Stimulated activated naive CD8-positive, alpha-beta T cell treated with anti-CD3 and anti-CD28 coated beads, Interleukin-15, Interleukin-2, amounts not matched to agents 100 ng/mL and 50 ng/mL, for 24 hours (primary cell): ENCODE results near the gene ABCG4.
"Not testable (repeated sequence)": the region's sequence is repeated elsewhere in the genome, so short reads cannot be mapped to it uniquely, and the experiment has no call there.

ENCODE experiments used
- H3K27ac Mint-ChIP-seq: one replicate; pipeline ENCODE4 v1.8.0; 2021; ENCODE audit warnings: mild to moderate bottlenecking, mixed read lengths
- H3K27me3 Mint-ChIP-seq: one replicate; pipeline ENCODE4 v1.8.0; 2021; ENCODE audit warnings: mixed read lengths
- H3K36me3 Mint-ChIP-seq: one replicate; pipeline ENCODE4 v1.8.0; 2021; ENCODE audit warnings: low read depth, mixed read lengths
- H3K4me1 Mint-ChIP-seq: one replicate; pipeline ENCODE4 v1.8.0; 2021; ENCODE audit warnings: low read depth, mixed read lengths
- H3K4me3 Mint-ChIP-seq: one replicate; pipeline ENCODE4 v1.8.0; 2021; ENCODE audit warnings: mild to moderate bottlenecking, mixed read lengths
- H3K9me3 Mint-ChIP-seq: one replicate; pipeline ENCODE4 v1.8.0; 2021; ENCODE audit warnings: mixed read lengths

ABCG4 gene

GRCh38 chr11:119149018-119149785 lies at the start of gene ABCG4:
Gene ABCG4 (plus strand): TSS chr11:119149052. CDS start chr11:119149966, 914 bp downstream.
- no peak within 1 kb of the TSS for H3K27ac Mint-ChIP-seq
- H3K9me3 Mint-ChIP-seq: no peaks in the 10 kb centered on the region
- H3K27me3 Mint-ChIP-seq: peaks cover 45% of the 10 kb centered on the region
- no peaks in the 10 kb centered on the region for H3K36me3 Mint-ChIP-seq
- H3K4me3 Mint-ChIP-seq: peak within 1 kb of the TSS; percentile 68
- H3K4me1 Mint-ChIP-seq: peaks cover 13% of the 10 kb centered on the region

GRCh38 chr11:119099711-119100110 lies 49.1 kb upstream of the ABCG4 start:
- H3K27me3 Mint-ChIP-seq: no peaks in the 10 kb centered on the region
- H3K9me3 Mint-ChIP-seq: no peaks in the 10 kb centered on the region
- H3K36me3 Mint-ChIP-seq: peaks cover 45% of the 10 kb centered on the region
- H3K4me3 Mint-ChIP-seq: peak overlapping the region; percentile 88
- peak overlapping the region; percentile 46 for H3K27ac Mint-ChIP-seq
- peaks cover 48% of the 10 kb centered on the region for H3K4me1 Mint-ChIP-seq

GRCh38 chr11:119100246-119100970 lies 48.4 kb upstream of the ABCG4 start:
- Mint-ChIP-seq H3K9me3 (no peaks in the 10 kb centered on the region), H3K36me3 (peaks cover 40% of the 10 kb centered on the region), H3K4me1 (peaks cover 46% of the 10 kb centered on the region), H3K4me3 (peak overlapping the region; percentile 88), H3K27ac (peak overlapping the region; percentile 96), H3K27me3 (no peaks in the 10 kb centered on the region)

GRCh38 chr11:119100994-119101758 lies 47.7 kb upstream of the ABCG4 start:
- Mint-ChIP-seq H3K36me3 (peaks cover 39% of the 10 kb centered on the region), H3K27me3 (no peaks in the 10 kb centered on the region), H3K27ac (peak overlapping the region; percentile 96), H3K4me1 (peaks cover 42% of the 10 kb centered on the region), H3K9me3 (no peaks in the 10 kb centered on the region), H3K4me3 (peak overlapping the region; percentile 88)

DNA sequence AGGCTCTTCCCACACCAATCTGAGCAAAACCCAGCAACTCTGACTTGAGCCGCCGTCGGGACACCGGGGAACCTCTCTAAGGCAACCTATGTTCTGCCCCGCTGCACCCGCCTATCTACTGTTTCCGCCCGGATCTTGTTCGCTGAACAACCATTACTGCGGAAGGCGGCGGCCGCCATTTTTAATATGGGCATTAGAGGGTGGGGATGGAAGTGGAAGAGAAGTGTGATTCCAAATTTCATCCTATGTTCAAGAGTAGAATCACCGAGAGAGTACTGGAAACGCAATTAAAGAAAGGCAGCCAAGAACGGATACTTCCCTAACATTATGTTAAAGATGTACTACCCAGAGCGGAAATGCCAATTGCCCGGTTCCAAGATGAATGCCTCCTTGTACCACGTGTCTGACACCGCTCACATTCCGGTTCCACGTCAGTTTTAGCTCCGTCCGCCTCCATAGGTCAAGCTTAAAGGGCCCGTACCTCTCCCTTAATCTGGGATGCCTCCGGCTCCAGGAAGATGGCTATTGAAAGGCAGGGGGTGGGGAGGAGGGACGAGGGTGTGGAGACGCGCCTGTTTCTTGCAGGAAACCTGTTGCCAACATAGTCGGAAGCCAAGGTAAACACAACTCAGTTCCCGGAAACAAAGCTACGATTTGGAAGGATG lies 47.0 kb upstream of the ABCG4 start, which contains the start of gene DPAGT1:
TSS of gene DPAGT1 (minus strand) at position 95 of the 665 bp plus-strand sequence. CDS start 198 bp downstream, outside the sequence.
- Mint-ChIP-seq H3K36me3 (peaks cover 34% of the 10 kb centered on the region), H3K4me3 (peak within 1 kb of the TSS; percentile 88), H3K27me3 (no peaks in the 10 kb centered on the region), H3K9me3 (no peaks in the 10 kb centered on the region), H3K27ac (peak within 1 kb of the TSS; percentile 96), H3K4me1 (peaks cover 46% of the 10 kb centered on the region)

- peaks cover 21% of the 10 kb centered on the region for H3K36me3 Mint-ChIP-seq
- not testable (repeated sequence) for H3K27me3 Mint-ChIP-seq, H3K9me3 Mint-ChIP-seq
- peaks cover 49% of the 10 kb centered on the region for H3K4me1 Mint-ChIP-seq
- peak overlapping the region; percentile 88 for H3K4me3 Mint-ChIP-seq
- H3K27ac Mint-ChIP-seq: peak overlapping the region; percentile 96
Observed at GRCh38 chr11:119103161-119103664, 45.6 kb upstream of the ABCG4 start.

DNA sequence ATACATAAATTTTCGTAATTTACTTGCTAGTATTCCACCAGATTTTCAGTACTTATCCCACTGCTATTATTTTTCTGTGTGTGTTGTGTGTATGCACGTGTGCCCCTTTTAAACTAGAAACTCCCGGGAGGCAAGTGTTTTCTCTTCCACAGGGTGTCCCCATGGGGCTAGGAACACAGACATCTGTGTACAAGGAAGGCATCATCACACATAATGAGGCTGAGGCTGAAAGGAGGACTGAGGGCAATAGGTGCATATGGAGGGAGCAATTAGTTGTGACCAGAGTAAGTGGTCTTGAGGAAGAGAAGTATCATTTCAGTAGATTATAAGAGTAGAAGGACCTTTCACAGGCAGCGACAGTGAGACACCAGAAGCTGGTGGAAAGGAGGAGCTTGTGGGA lies 45.1 kb upstream of the ABCG4 start:
- Mint-ChIP-seq H3K4me3 (peak overlapping the region; percentile 88), H3K27ac (peak overlapping the region; percentile 38), H3K36me3 (peaks cover 19% of the 10 kb centered on the region), H3K9me3 (no peaks in the 10 kb centered on the region), H3K27me3 (no peaks in the 10 kb centered on the region), H3K4me1 (peaks cover 52% of the 10 kb centered on the region)

DNA sequence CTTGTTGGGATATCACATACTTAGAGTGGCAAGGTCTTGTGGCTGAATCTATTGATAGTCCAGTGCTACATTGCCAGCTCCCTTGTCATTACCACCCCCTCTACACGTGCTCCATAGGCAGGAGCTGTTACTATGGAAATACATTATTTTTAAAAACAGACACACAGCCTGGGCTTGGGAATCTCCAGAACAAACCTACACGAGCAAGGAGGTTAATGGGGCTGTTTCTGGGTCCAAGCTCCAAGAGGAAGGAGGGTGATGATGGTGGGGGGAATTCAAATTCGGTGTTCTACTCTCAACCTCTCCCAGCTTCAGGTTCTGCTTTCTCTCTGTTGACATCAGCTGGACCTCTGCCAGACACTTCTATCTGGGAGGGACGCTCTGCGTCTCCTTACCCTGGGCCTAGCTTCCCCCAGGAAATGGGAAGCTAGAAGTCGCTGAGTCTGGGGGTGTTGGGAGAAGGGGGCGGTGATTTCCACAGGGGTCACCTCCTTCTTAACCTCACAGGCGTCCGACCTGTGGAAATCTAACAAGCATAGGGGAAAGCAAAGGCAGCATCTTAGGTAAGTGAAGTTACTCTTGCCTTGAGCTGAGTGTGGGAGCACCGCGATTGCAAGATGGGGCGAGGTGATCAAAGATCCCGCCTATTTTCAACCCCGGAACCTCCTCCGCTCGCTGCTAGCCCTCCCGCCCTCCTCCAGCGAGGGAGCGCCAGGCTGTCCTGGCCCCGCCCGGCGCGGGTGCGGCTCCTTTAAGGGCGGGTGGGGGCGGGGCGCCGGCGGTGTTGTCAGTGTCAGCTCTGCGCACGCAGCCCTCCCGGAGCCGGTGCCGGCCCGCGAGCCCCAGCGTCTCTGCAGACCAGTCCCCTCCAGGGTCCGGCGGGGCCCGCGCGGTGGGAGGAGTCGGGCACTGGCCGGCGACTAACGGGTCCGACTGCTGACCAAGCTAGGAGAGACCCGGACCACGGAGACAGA lies 42.0 kb upstream of the ABCG4 start, which contains the start of gene C2CD2L:
TSS of gene C2CD2L (plus strand) at position 781 of the 974 bp plus-strand sequence. CDS start 398 bp downstream, outside the sequence.
- Mint-ChIP-seq H3K9me3 (no peaks in the 10 kb centered on the region), H3K27ac (peak within 1 kb of the TSS; percentile 86), H3K27me3 (no peaks in the 10 kb centered on the region), H3K4me1 (peaks cover 50% of the 10 kb centered on the region), H3K4me3 (peak within 1 kb of the TSS; percentile 93), H3K36me3 (peaks cover 20% of the 10 kb centered on the region)

DNA sequence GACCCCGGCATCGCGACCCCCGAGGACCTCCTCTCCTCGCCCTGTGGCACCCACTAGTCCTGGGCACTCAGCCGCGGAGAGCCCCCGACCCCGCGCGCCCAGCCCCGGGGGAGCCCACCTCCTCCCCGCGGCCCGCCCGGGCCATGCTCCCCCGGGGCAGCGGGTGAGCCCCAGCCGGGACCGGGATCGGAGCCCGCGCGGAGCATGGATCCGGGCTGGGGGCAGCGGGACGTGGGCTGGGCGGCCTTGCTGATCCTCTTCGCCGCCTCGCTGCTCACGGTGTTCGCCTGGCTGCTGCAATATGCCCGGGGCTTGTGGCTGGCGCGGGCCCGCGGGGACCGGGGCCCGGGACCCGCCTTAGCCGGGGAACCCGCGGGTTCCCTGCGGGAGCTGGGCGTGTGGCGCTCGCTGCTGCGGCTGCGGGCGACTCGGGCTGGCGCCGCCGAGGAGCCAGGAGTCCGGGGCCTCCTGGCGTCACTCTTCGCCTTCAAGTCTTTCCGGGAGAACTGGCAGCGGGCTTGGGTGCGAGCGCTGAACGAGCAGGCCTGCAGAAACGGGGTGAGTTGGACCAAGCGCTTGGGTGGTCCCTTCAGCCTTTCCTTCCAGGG lies 41.2 kb upstream of the ABCG4 start:
- Mint-ChIP-seq H3K36me3 (peaks cover 23% of the 10 kb centered on the region), H3K4me3 (peak overlapping the region; percentile 93), H3K27ac (peak overlapping the region; percentile 83), H3K4me1 (peaks cover 46% of the 10 kb centered on the region), H3K27me3 (no peaks in the 10 kb centered on the region), H3K9me3 (no peaks in the 10 kb centered on the region)

DNA sequence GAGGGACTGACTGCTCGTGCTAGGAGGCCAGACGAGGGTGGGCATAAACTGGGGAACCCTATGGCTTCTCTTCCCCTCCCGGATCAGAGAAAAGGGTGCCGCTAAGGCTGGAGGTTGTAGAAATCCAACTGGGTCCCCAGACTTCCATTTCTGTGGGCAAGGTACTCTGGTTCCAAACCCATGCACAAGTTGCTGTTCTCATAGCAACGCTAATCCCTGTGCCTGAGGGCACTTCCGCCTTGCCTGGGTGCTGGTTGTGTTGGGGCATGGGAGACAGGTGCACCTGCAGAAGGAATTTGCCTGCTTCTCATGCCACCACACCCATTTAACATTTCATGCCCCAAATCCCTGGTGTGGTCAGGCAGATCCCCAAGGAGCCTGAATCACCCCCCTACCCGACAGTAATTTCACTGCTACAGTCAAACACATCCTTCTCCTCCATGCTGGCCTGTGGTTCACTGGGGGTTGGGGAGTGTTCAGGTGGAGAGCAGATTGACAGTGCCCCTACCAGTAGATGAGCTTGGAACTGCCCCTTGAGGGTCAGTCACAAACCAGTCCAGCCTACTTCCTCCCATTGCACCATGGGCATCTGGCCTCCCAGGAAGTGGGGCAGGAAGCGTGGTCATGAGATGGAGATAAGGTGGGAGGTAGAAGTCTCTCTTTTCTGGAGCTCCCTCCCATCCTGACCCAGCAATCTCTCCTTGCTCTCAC lies 40.6 kb upstream of the ABCG4 start:
- H3K36me3 Mint-ChIP-seq: peaks cover 29% of the 10 kb centered on the region
- H3K4me3 Mint-ChIP-seq: peak overlapping the region; percentile 93
- H3K27ac Mint-ChIP-seq: peak overlapping the region; percentile 83
- H3K27me3 Mint-ChIP-seq: no peaks in the 10 kb centered on the region
- H3K9me3 Mint-ChIP-seq: no peaks in the 10 kb centered on the region
- H3K4me1 Mint-ChIP-seq: peaks cover 43% of the 10 kb centered on the region

- Mint-ChIP-seq H3K27ac (peak overlapping the region; percentile 83), H3K36me3 (peaks cover 32% of the 10 kb centered on the region), H3K4me3 (peak overlapping the region; percentile 93), H3K27me3 (no peaks in the 10 kb centered on the region), H3K9me3 (no peaks in the 10 kb centered on the region), H3K4me1 (peaks cover 40% of the 10 kb centered on the region)
Observed at GRCh38 chr11:119108857-119109221, 40.0 kb upstream of the ABCG4 start.

DNA sequence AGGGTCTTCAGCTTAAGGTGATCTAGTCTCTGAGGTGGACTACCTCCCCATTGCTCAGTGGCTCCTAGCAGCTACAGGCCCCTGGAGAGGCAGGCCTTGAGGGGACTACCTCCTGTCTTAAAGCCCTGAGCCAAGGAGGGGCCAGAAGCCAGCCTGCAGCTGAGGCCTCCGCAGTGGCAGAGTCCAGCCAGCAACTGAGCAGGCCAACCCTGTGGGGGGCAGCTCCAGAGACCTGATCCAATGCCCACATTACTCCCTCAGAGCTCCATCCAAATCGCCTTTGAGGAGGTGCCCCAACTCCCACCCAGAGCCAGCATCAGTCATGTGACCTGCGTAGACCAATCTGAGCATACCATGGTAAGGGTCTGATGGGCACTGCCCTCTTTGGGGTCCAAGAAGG lies 39.0 kb upstream of the ABCG4 start:
- Mint-ChIP-seq H3K9me3 (no peaks in the 10 kb centered on the region), H3K27me3 (no peaks in the 10 kb centered on the region), H3K4me3 (peak overlapping the region; percentile 93), H3K4me1 (peaks cover 39% of the 10 kb centered on the region), H3K36me3 (peaks cover 32% of the 10 kb centered on the region), H3K27ac (peak overlapping the region; percentile 83)
